MM.1S (cell line): ENCODE results near the gene TTBK1.

Experiments
- EZH2 ChIP-seq: fragments of 300-600 bp; sonication (generic); optimal IDR thresholded peaks from 2 replicates; pipeline ENCODE3; 2017; ENCODE audit warnings: low read depth, mild to moderate bottlenecking, antibody characterized with exemption, low read length, mixed read lengths
- TF ChIP-seq, protein P1 (sequence below): fragments of 300-600 bp; sonication (generic); IDR thresholded peaks from 2 replicates; pipeline ENCODE4 v1.5.1; 2016; ENCODE audit warnings: antibody characterized with exemption, low read length, mixed read lengths

DNA sequence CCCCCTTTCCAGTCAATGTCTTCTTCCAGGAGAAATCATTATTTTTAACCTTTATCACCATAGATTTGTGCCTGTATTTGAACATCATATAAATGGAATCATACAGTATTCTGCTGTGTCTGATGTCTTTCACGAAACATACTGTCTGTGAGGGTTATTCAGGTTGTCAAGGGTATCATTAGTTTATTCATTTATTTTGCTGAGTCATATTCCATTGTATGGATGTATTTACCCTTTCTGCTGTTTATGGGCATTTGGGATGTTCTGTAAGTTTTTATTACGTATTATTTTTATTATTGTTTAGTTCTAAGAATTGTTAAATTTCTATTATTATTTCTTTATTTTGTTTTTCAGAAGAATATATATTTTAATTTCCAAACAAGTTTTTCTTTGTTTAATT, 36.0 kb upstream of the TTBK1 start:
- TF ChIP-seq, protein P1, sequence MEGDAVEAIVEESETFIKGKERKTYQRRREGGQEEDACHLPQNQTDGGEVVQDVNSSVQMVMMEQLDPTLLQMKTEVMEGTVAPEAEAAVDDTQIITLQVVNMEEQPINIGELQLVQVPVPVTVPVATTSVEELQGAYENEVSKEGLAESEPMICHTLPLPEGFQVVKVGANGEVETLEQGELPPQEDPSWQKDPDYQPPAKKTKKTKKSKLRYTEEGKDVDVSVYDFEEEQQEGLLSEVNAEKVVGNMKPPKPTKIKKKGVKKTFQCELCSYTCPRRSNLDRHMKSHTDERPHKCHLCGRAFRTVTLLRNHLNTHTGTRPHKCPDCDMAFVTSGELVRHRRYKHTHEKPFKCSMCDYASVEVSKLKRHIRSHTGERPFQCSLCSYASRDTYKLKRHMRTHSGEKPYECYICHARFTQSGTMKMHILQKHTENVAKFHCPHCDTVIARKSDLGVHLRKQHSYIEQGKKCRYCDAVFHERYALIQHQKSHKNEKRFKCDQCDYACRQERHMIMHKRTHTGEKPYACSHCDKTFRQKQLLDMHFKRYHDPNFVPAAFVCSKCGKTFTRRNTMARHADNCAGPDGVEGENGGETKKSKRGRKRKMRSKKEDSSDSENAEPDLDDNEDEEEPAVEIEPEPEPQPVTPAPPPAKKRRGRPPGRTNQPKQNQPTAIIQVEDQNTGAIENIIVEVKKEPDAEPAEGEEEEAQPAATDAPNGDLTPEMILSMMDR, result no peak
- TF ChIP-seq EZH2, result no peak
